Mesenchymal stem cell (in vitro differentiated cells and primary cell): ENCODE results near the gene CCDC122.

Source experiments
- DNase-seq: peaks from one replicate; pipeline ENCODE4 v3.0.0-alpha.2; 2013
- H2AFZ ChIP-seq: one replicate; pipeline ENCODE4 v1.6.1; 2013; ENCODE audit warnings: low read depth, mild to moderate bottlenecking, control low read depth, inconsistent platforms, low read length, moderate library complexity
- H2AK5ac ChIP-seq: 2 replicates; pipeline ENCODE4 v1.6.1; 2013; ENCODE audit warnings: low read length, moderate library complexity, mild to moderate bottlenecking, inconsistent platforms; ENCODE audit not compliant: severe bottlenecking
- H2BK120ac ChIP-seq: one replicate; pipeline ENCODE4 v1.6.1; 2013; ENCODE audit warnings: low read depth, mild to moderate bottlenecking, inconsistent platforms, low read length, moderate library complexity
- H2BK12ac ChIP-seq, 2 experiments: one replicate each; pipeline ENCODE4 v1.6.1; 2013; ENCODE audit warnings: inconsistent platforms in 2 of 2, low read length in 2 of 2, mild to moderate bottlenecking in 2 of 2, moderate library complexity in 2 of 2, control low read depth in 1 of 2
- H2BK15ac ChIP-seq: one replicate; pipeline ENCODE4 v1.6.1; 2013; ENCODE audit warnings: mild to moderate bottlenecking, low read depth, inconsistent platforms; ENCODE audit not compliant: poor library complexity, severe bottlenecking
- H2BK5ac ChIP-seq: 2 replicates; pipeline ENCODE4 v1.6.1; 2013; ENCODE audit warnings: low read depth, mild to moderate bottlenecking, low read length, control low read depth, inconsistent platforms; ENCODE audit not compliant: poor library complexity, severe bottlenecking
- H3K14ac ChIP-seq, 2 experiments: one replicate each; pipeline ENCODE4 v1.6.1; 2013; ENCODE audit warnings: inconsistent platforms in 2 of 2, low read length in 2 of 2, control low read depth in 1 of 2, mild to moderate bottlenecking in 1 of 2, moderate library complexity in 1 of 2
- H3K18ac ChIP-seq, 2 experiments: one replicate each; pipeline ENCODE4 v1.6.1; 2013; ENCODE audit warnings: inconsistent platforms in 2 of 2, low read length in 2 of 2, control low read depth in 1 of 2, low read depth in 1 of 2, mild to moderate bottlenecking in 1 of 2
- H3K23ac ChIP-seq, 2 experiments: one replicate each; pipeline ENCODE4 v1.6.1; 2013; ENCODE audit warnings: inconsistent platforms in 2 of 2, low read length in 2 of 2, mild to moderate bottlenecking in 2 of 2, moderate library complexity in 2 of 2, control low read depth in 1 of 2
- H3K27ac ChIP-seq: 2 replicates; pipeline ENCODE4 v1.5.1; 2013; ENCODE audit warnings: mild to moderate bottlenecking, moderate library complexity, low read length, control low read depth, inconsistent platforms; ENCODE audit not compliant: poor library complexity, severe bottlenecking
- H3K27me3 ChIP-seq, 2 experiments: 2 replicates each; pipeline versions ENCODE4 v1.6.1 to v1.7.0; 2013; ENCODE audit warnings: low read length in 2 of 2, mild to moderate bottlenecking in 2 of 2, moderate library complexity in 2 of 2, control low read depth in 1 of 2, inconsistent platforms in 1 of 2; ENCODE audit not compliant: control insufficient read depth in 1 of 2, insufficient read depth in 1 of 2
- H3K36me3 ChIP-seq, 2 experiments: 2 replicates each; pipeline versions ENCODE4 v1.6.1 to v1.7.0; 2013; ENCODE audit warnings: low read length in 2 of 2, control low read depth in 1 of 2, inconsistent platforms in 1 of 2, low read depth in 1 of 2, mild to moderate bottlenecking in 1 of 2; ENCODE audit not compliant: insufficient read depth in 2 of 2, control insufficient read depth in 1 of 2
- H3K4ac ChIP-seq, 2 experiments: one replicate each; pipeline ENCODE4 v1.6.1; 2013; ENCODE audit warnings: inconsistent platforms in 2 of 2, low read length in 2 of 2, mild to moderate bottlenecking in 2 of 2, moderate library complexity in 2 of 2, control low read depth in 1 of 2, low read depth in 1 of 2
- H3K4me1 ChIP-seq: 2 replicates; pipeline ENCODE4 v1.6.1; 2013; ENCODE audit warnings: low read depth, low read length, control low read depth; ENCODE audit not compliant: control insufficient read depth, insufficient read depth
- H3K4me2 ChIP-seq: 2 replicates; pipeline ENCODE4 v1.6.1; 2013; ENCODE audit warnings: low read length, mild to moderate bottlenecking, inconsistent platforms; ENCODE audit not compliant: poor library complexity, severe bottlenecking
- H3K4me3 ChIP-seq, 2 experiments: 2 replicates each; pipeline versions ENCODE4 v1.5.1 to v1.7.0; 2013; ENCODE audit warnings: low read length in 2 of 2, mild to moderate bottlenecking in 2 of 2, control low read depth in 1 of 2, low read depth in 1 of 2; ENCODE audit not compliant: insufficient read depth in 1 of 2
- H3K79me1 ChIP-seq: replicated peaks from 2 replicates; pipeline ENCODE4 v1.6.1; 2013; ENCODE audit warnings: mild to moderate bottlenecking, control low read depth, low read length, inconsistent platforms; ENCODE audit not compliant: poor library complexity, severe bottlenecking
- H3K9ac ChIP-seq: 2 replicates; pipeline ENCODE4 v1.7.0; 2013; ENCODE audit warnings: mild to moderate bottlenecking, low read length, moderate library complexity
- H3K9me3 ChIP-seq: 2 replicates; pipeline ENCODE4 v1.7.0; 2013; ENCODE audit warnings: mild to moderate bottlenecking, low read length; ENCODE audit not compliant: control insufficient read depth
- H4K8ac ChIP-seq: one replicate; pipeline ENCODE4 v1.6.1; 2013; ENCODE audit warnings: inconsistent platforms, mild to moderate bottlenecking, low read length, moderate library complexity
- H4K91ac ChIP-seq: one replicate; pipeline ENCODE4 v1.6.1; 2013; ENCODE audit warnings: mild to moderate bottlenecking, low read length, inconsistent platforms
- WGBS: methylation state at CpG from one replicate; pipeline ENCODE4 v1.1.7; 2013; ENCODE audit warnings: mixed read lengths; 5-methylcytosine and 5-hydroxymethylcytosine counted together

Gene CCDC122

GRCh38 chr13:43787518-43787891 lies 92.0 kb downstream of the CCDC122 start:
- H3K4me3 ChIP-seq = peak overlapping the region; percentile 68 to 87

GRCh38 chr13:43786766-43787517 lies 92.6 kb downstream of the CCDC122 start, which contains the start of gene ENOX1:
Gene ENOX1 (minus strand): TSS chr13:43786972.
- peak within 1 kb of the TSS; percentile 68 to 87 for H3K4me3 ChIP-seq
- H2BK15ac ChIP-seq = peak within 1 kb of the TSS; percentile 98
- H3K14ac ChIP-seq = peak within 1 kb of the TSS; percentile 19 to 97
- peak within 1 kb of the TSS; percentile 87 for H3K9ac ChIP-seq
- under 1% methylated on average over 83 of the region's 93 CpGs for WGBS
- H4K91ac ChIP-seq = peak within 1 kb of the TSS; percentile 78
- no peaks in the 10 kb centered on the region for H3K36me3 ChIP-seq
- DNase-seq = peak; percentile 88
- peak within 1 kb of the TSS in 1 of 2 experiments; percentile 86 for H3K23ac ChIP-seq
- peaks cover 21% of the 10 kb centered on the region for H3K4me1 ChIP-seq
- H3K18ac ChIP-seq = peak within 1 kb of the TSS; percentile 72 to 89
- H2AK5ac ChIP-seq = no peak within 1 kb of the TSS
- peak within 1 kb of the TSS; percentile 90 for H3K4me2 ChIP-seq
- peak within 1 kb of the TSS; percentile 80 for H2BK120ac ChIP-seq
- H3K4ac ChIP-seq = peak within 1 kb of the TSS; percentile 46 to 85
- H2BK12ac ChIP-seq = peak within 1 kb of the TSS in 1 of 2 experiments; percentile 87
- H2AFZ ChIP-seq = peak within 1 kb of the TSS; percentile 75
- no peak within 1 kb of the TSS for H2BK5ac ChIP-seq
- H4K8ac ChIP-seq = peak within 1 kb of the TSS; percentile 79
- H3K27me3 ChIP-seq = no peaks in the 10 kb centered on the region
- H3K79me1 ChIP-seq = no peaks in the 10 kb centered on the region
- H3K27ac ChIP-seq = no peak within 1 kb of the TSS
- no peaks in the 10 kb centered on the region for H3K9me3 ChIP-seq

More at GRCh38 chr13:43787518-43787891, 92.0 kb downstream of the CCDC122 start:
- peak overlapping the region in 1 of 2 experiments; percentile 87 for H2BK12ac ChIP-seq
- no peak overlapping the region for H3K27ac ChIP-seq
- peak overlapping the region; percentile 78 for H4K91ac ChIP-seq
- peak overlapping the region; percentile 75 for H2AFZ ChIP-seq
- no peaks in the 10 kb centered on the region for H3K9me3 ChIP-seq
- peak overlapping the region; percentile 40 to 89 for H3K18ac ChIP-seq
- no peak overlapping the region for H2AK5ac ChIP-seq
- H3K36me3 ChIP-seq = no peaks in the 10 kb centered on the region
- H3K14ac ChIP-seq = peak overlapping the region in 1 of 2 experiments; percentile 97
- H3K79me1 ChIP-seq = no peaks in the 10 kb centered on the region
- peak overlapping the region; percentile 46 to 85 for H3K4ac ChIP-seq
- H3K23ac ChIP-seq = peak overlapping the region in 1 of 2 experiments; percentile 66
- H3K4me2 ChIP-seq = peak overlapping the region; percentile 90
- H2BK15ac ChIP-seq = peak overlapping the region; percentile 98
- DNase-seq = peak; percentile 34
- H2BK120ac ChIP-seq = peak overlapping the region; percentile 24
- no peaks in the 10 kb centered on the region for H3K27me3 ChIP-seq
- 30% methylated on average over 5 of the region's 9 CpGs for WGBS
- H3K9ac ChIP-seq = peak overlapping the region; percentile 87
- peaks cover 21% of the 10 kb centered on the region for H3K4me1 ChIP-seq
- peak overlapping the region; percentile 79 for H4K8ac ChIP-seq
- no peak overlapping the region for H2BK5ac ChIP-seq

- peak overlapping the region in 1 of 2 experiments; percentile 42 for H3K23ac ChIP-seq
- H2AK5ac ChIP-seq = no peak overlapping the region
- peak overlapping the region; percentile 72 for H3K18ac ChIP-seq
- under 1% methylated on average over 27 of the region's 28 CpGs for WGBS
- H2BK12ac ChIP-seq = peak overlapping the region in 1 of 2 experiments; percentile 64
- peak overlapping the region; percentile 68 to 87 for H3K4me3 ChIP-seq
- peak overlapping the region in 1 of 2 experiments; percentile 62 for H3K4ac ChIP-seq
- peak overlapping the region in 1 of 2 experiments; percentile 19 for H3K14ac ChIP-seq
- H2BK5ac ChIP-seq = no peak overlapping the region
- peak overlapping the region; percentile 40 for H4K91ac ChIP-seq
- H2AFZ ChIP-seq = peak overlapping the region; percentile 54
- H3K36me3 ChIP-seq = no peaks in the 10 kb centered on the region
- no peak for DNase-seq
- H3K27ac ChIP-seq = no peak overlapping the region
- H3K9me3 ChIP-seq = no peaks in the 10 kb centered on the region
- no peaks in the 10 kb centered on the region for H3K27me3 ChIP-seq
- H2BK15ac ChIP-seq = peak overlapping the region; percentile 63
- peak overlapping the region; percentile 80 for H2BK120ac ChIP-seq
- no peaks in the 10 kb centered on the region for H3K79me1 ChIP-seq
- peak overlapping the region; percentile 87 for H3K9ac ChIP-seq
- peaks cover 21% of the 10 kb centered on the region for H3K4me1 ChIP-seq
- H4K8ac ChIP-seq = peak overlapping the region; percentile 65
- H3K4me2 ChIP-seq = peak overlapping the region; percentile 90
These were observed 93.1 kb downstream of the CCDC122 start for GRCh38 chr13:43786472-43786765.
